ENCODE data around the gene RTL1. TPM values are rescaled to one million over a fixed set of nuclear protein-coding genes. Genes with fewer than 3 reads are reported as not detected.

Gene RTL1
- total and polyA plus RNA-seq, 7 donors: not detected

DNA sequence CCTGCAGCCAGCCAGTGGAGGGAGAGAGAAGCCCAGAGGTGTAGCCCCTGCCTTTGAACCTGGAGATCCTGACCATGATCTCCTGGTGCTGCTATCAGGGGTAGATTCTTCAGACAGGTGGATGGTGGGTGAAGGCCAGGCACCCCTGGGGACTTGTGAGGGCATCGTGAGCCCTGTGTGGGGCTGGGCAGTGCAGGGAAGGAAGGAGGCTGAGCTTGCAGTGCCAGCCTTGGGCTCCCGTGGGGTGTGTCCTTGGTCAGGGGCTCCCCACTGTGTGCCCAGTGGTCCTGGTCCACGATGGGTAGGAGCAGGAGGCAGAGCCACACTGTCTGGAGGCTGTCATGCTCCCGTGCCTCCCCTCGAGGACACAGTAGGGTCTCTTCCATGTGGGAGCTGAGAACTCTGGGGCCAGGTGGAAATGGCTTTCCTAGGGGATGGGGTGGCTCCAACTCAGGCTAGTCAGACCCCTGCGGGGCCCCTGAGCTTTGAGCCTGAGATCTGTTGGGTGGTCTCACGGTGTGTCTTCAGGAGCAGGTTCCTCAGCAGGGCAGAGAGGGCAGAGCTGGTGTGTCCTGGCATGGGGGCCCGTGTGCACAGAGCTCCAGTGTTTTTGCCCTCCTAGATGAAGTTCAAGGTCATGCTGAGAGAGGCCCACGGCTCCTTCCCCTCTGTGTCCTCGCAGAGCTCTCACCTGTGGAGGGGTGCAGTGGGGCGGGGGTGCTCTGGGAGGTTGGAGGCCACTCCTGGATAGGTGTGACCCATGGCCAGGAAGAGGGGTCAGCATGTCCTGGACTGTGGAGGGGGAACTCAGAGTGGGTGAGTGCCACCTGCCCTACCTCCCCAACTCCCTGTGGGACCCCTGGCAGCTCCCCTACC lies 25.0 kb downstream of the RTL1 start:
- 81 to 89% methylated on average over 11 of the region's 11 CpGs for WGBS, 2 donors
- Histone ChIP-seq H3K27ac (no peak overlapping the region), H3K36me3 (no peaks in the 10 kb centered on the region), H3K4me1 (no peaks in the 10 kb centered on the region), H3K9me3 (no peaks in the 10 kb centered on the region), H3K4me3 (no peak overlapping the region), H3K27me3 (peaks cover 0 to 19% (median 4%) of the 10 kb centered on the region in 3 donors)
- DNase-seq: no peak
- no peak for TF ChIP-seq POLR2A (IDR thresholded peaks at IDR 0.05)
- no peak for TF ChIP-seq POLR2AphosphoS5 (IDR thresholded peaks at IDR 0.05)
- no peak for TF ChIP-seq EP300 (IDR thresholded peaks at IDR 0.05)
- TF ChIP-seq CTCF (IDR thresholded peaks at IDR 0.05): no peak
- intact Hi-C loops (cut with DNase I): no loop called here

GRCh38 chr14:100875861-100876590 lies 27.5 kb downstream of the RTL1 start:
- no peak for TF ChIP-seq EP300 (IDR thresholded peaks at IDR 0.05)
- TF ChIP-seq POLR2AphosphoS5 (IDR thresholded peaks at IDR 0.05): no peak
- TF ChIP-seq POLR2A (IDR thresholded peaks at IDR 0.05): no peak
- no peak for DNase-seq
- intact Hi-C loops (cut with DNase I): no loop called here
- Histone ChIP-seq H3K9me3 (no peaks in the 10 kb centered on the region), H3K4me3 (no peak overlapping the region), H3K36me3 (no peaks in the 10 kb centered on the region), H3K4me1 (no peaks in the 10 kb centered on the region), H3K27me3 (peaks cover 0 to 19% (median 4%) of the 10 kb centered on the region in 3 donors), H3K27ac (no peak overlapping the region)
- whole genome bisulfite sequencing, 2 donors: 87% methylated on average over 17 of the region's 17 CpGs

DNA sequence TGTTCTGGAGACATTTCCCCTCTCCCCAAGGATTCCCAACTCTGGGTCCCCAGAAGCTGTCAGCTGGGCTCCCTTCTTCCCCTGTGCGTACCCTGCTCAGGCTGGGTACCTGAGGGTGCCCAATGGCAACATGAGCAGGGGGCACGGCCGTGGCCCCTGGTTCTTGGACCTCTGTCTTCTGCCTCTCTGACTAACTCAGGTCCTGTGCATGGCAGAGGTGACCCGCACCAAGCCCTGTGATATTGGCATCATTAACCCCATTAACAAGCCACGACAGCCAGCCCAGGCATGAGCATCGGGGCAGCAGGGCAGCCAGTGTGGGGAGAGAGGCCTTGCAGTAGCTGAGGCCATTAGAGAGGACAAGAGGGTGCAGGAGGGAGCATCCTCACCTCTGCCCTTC lies 28.4 kb downstream of the RTL1 start:
- H3K4me1 ChIP-seq: no peaks in the 10 kb centered on the region
- H3K9me3 ChIP-seq: no peaks in the 10 kb centered on the region
- no peaks in the 10 kb centered on the region for H3K36me3 ChIP-seq
- intact Hi-C loops (cut with DNase I): no loop called here
- H3K4me3 ChIP-seq: no peak overlapping the region
- 89 to 92% methylated on average over 6 of the region's 6 CpGs for WGBS, 2 donors
- no peak overlapping the region for H3K27ac ChIP-seq
- H3K27me3 ChIP-seq: peaks cover 0 to 19% (median 4%) of the 10 kb centered on the region in 3 donors
- TF ChIP-seq POLR2AphosphoS5 (IDR thresholded peaks at IDR 0.05) (no peak), POLR2A (IDR thresholded peaks at IDR 0.05) (no peak), EP300 (IDR thresholded peaks at IDR 0.05) (no peak), CTCF (IDR thresholded peaks at IDR 0.05) (no peak)
- DNase-seq: no peak

DNA sequence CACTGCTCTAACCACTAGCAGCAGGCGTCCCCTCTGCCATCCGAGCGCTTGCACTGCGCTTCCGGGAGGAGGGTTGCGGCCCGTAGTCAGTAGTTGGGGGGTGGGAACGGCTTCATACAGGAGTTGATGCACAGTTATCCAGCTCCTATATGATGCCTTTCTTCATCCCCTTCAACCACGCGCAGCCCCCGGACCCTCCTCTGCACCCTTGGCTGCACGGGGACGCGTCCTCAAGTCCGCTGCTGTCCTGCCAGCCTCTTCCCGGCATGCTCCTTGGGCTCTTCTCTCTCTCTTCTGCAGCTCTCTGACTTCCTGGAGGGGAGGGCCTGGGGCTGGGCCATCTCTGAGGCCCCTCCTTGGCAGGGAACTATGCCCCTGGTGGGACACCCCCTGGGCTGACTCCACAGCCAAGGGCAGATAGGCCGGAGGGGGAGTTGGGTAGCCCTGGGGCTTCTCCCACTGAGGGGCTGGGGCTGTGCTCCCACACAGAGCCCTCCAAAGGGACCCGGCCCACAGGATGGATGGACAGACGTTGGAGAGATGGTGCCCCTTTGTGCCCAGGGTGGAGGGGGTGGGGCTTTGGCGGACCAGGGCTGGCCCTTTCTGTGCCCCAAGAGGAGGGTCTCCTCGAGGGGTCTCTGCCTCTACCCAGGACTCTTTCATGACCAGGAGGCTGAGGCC lies 29.0 kb downstream of the RTL1 start:
- no peaks in the 10 kb centered on the region for H3K4me1 ChIP-seq
- H3K27me3 ChIP-seq: peaks cover 0 to 19% (median 4%) of the 10 kb centered on the region in 3 donors
- no peak for TF ChIP-seq POLR2A (IDR thresholded peaks at IDR 0.05)
- no peak for TF ChIP-seq POLR2AphosphoS5 (IDR thresholded peaks at IDR 0.05)
- TF ChIP-seq EP300 (IDR thresholded peaks at IDR 0.05): no peak
- TF ChIP-seq CTCF (IDR thresholded peaks at IDR 0.05): no peak
- no peak overlapping the region for H3K27ac ChIP-seq
- intact Hi-C loops (cut with DNase I): no loop called here
- H3K9me3 ChIP-seq: no peaks in the 10 kb centered on the region
- no peaks in the 10 kb centered on the region for H3K36me3 ChIP-seq
- DNase-seq: no peak
- no peak overlapping the region for H3K4me3 ChIP-seq
- WGBS, 2 donors: 85 to 90% methylated on average over 21 of the region's 21 CpGs

- peaks cover 0 to 19% (median 4%) of the 10 kb centered on the region in 3 donors for H3K27me3 ChIP-seq
- WGBS, 2 donors: 89 to 90% methylated on average over 4 of the region's 4 CpGs
- no peak for DNase-seq
- no peak overlapping the region for H3K4me3 ChIP-seq
- H3K9me3 ChIP-seq: no peaks in the 10 kb centered on the region
- no peaks in the 10 kb centered on the region for H3K36me3 ChIP-seq
- no peaks in the 10 kb centered on the region for H3K4me1 ChIP-seq
- intact Hi-C loops (cut with DNase I): no loop called here
- no peak for TF ChIP-seq POLR2A (IDR thresholded peaks at IDR 0.05)
- TF ChIP-seq EP300 (IDR thresholded peaks at IDR 0.05): no peak
- TF ChIP-seq POLR2AphosphoS5 (IDR thresholded peaks at IDR 0.05): no peak
- no peak for TF ChIP-seq CTCF (IDR thresholded peaks at IDR 0.05)
- H3K27ac ChIP-seq: no peak overlapping the region
These were observed 29.5 kb downstream of the RTL1 start for GRCh38 chr14:100874051-100874410.
